HEK293T (cell line): Measurements from ENCODE around the gene GRAMD1A.

ENCODE experiments used
- FOXA1 ChIP-seq: fragments of 450-650 bp; IDR thresholded peaks from 2 replicates; pipeline ENCODE4 v1.6.1; 2016; ENCODE audit warnings: mild to moderate bottlenecking
- FOXM1 ChIP-seq: fragments of 450-650 bp; IDR thresholded peaks from 2 replicates; pipeline ENCODE4 v1.6.1; 2017; ENCODE audit warnings: mild to moderate bottlenecking, borderline replicate concordance
- HDGF ChIP-seq: fragments of 450-650 bp; IDR thresholded peaks from 2 replicates; pipeline ENCODE4 v1.6.1; 2017; ENCODE audit warnings: antibody characterized with exemption, borderline replicate concordance
- PKNOX1 ChIP-seq: fragments of 450-650 bp; IDR thresholded peaks from 2 replicates; pipeline ENCODE4 v1.6.1; 2016
- SP1 ChIP-seq: fragments of 450-650 bp; IDR thresholded peaks from 2 replicates; pipeline ENCODE4 v1.6.1; 2017
- SUZ12 ChIP-seq: fragments of 450-650 bp; IDR thresholded peaks from 2 replicates; pipeline ENCODE4 v1.6.1; 2016; ENCODE audit warnings: mild to moderate bottlenecking
- ZNF384 ChIP-seq: fragments of 450-650 bp; IDR thresholded peaks from 2 replicates; pipeline ENCODE4 v1.6.1; 2016

GRCh38 chr19:35031072-35031881, 31.2 kb downstream of the GRAMD1A start:
- TF ChIP-seq HDGF (no peak), FOXM1 (no peak), SP1 (no peak), SUZ12 (no peak), PKNOX1 (no peak), ZNF384 (no peak), FOXA1 (no peak)
